Measurements from ENCODE around the gene SLC25A42.
"Not testable (repeated sequence)": the region's sequence is repeated elsewhere in the genome, so short reads cannot be mapped to it uniquely, and the experiment has no call there.

Gene SLC25A42

DNA sequence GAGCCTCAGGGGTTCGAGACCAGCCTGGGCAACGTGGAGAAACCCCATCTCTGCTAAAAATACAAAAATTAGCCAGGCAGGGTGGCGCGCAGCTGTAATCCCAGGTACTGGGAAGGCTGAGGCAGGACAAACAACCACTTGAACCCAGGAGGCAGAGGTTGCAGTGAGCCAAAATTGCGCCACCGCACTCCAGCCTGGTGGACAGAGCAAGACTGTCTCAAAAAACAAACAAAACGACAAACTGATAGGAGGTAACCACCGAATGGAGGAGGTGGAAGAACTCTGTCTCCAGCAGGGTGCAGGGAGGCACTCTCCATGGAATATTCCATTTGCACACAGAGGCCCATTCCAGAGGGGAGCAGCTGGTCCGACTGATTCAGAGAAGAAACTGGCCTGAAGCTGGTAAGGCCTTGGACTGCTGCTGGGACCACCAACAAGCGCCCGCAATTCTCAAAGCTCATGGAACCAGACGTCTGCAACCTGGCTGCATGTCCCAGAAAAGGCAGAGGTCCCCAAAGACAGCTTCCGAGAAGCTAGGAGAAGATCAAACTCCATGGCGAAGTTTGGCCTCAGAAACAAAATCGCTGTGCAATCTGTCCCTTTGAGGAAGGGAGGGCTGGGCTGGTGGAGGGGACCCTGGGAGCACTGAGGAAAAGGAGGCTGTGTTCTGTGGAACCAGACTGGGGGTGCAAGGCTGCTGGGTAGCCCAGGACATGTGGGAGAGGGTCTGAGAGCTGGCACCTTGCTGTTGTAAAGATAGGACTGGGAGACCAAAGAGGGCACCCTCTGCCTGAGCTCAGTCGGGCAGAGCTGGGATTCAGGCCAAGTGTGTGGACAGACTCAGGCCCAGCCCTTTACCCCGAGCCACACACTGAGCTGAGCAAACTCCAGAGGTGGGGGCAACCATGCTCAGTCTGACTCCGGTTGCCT, 35.2 kb downstream of the SLC25A42 start:
- intact Hi-C loops (cut with DNase I): no loop called here
- DNase-seq: no peak

DNA sequence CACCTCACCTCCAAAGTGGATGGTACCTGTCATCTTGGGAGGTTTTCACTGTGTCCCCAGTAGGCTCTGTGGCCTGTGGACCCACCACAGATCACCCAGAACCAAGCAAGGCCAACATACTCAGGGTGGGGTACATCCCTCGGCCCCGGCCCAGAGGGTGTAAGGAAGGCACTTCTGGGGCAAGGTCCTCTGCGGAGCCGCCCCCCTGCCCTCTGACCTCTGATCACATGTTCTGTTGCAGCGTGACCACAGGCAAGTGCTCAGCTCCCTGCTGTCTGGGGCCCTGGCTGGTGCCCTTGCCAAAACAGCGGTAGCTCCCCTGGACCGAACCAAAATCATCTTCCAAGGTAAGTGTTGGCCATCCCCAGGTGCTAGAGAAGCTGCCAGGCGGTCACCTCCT, 37.7 kb downstream of the SLC25A42 start:
- intact Hi-C loops (cut with DNase I): no loop called here

DNA sequence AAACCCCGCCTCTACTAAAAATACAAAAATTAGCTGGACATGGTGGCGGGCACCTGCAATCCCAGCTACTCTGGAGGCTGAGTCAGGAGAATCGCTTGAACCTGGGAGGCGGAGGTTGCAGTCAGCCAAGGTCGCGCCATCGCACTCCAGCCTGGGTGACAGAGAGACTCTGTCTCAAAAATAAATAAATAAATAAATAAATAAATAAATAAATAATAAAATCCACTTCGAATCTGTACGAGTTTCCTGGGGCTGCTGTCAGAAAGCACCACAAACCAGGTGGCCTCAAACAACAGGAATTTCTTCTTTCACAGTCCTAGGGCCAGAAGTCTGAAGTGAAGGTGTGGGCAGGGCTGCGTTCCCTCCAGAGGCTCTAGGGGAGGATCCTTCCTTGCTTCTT, 38.8 kb downstream of the SLC25A42 start:
- intact Hi-C loops (cut with DNase I): not testable (repeated sequence)

More for the DNA sequence above, 37.7 kb downstream of the SLC25A42 start:
- peak in 1 of 10 donors; percentile 62 for DNase-seq

DNA sequence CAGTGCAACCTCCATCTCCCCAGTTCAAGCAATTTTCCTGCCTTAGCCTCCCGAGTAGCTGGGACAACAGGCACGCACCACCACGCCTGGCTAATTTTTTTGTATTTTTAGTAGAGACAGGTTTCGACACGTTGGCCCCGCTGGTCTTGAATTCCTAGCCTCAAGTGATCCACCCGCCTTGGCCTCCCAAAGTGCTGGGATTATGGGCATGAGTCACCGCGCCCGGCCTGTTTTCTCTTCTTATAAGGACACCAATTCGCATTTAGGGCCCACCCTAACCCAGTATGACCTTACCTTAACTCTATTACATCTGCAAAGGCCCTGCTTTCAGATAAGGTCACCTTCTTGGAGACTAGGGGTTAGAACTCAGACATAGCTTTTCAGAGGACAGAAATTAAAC, 39.4 kb downstream of the SLC25A42 start:
- intact Hi-C loops (cut with DNase I): no loop called here

More for the DNA sequence above, 38.8 kb downstream of the SLC25A42 start:
- not testable (repeated sequence) for DNase-seq

DNA sequence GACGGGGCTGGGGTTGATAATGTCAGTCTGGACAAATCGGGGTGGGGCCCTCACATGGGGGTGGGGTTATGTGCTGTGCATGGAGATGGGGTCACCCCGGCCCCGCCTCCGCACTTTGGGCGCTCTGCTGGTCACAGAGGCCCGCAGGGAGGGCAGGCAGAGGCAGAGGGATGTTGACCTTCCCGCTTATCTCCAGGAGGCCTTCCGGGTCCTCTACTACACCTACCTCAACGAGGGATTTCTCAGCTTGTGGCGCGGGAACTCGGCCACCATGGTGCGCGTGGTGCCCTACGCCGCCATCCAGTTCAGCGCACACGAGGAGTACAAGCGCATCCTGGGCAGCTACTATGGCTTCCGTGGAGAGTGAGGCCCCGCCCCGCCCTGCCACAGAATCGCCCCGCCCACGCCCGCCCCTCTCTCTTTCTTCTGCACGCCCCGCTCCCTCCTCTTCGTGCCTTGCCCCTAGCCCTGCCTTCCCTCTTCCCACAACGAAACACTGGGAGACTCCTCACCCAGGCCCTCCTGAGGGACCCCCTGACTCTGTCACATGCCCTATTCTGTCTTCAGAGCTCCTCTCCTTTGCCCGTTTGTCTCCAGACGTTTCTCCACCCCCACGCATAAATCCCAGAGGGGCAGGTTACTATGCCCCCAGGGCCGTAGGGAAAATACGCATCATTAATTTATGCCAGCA, 41.7 kb downstream of the SLC25A42 start:
- intact Hi-C loops (cut with DNase I): no loop called here
- no peak for DNase-seq

More for the DNA sequence above, 39.4 kb downstream of the SLC25A42 start:
- DNase-seq: no peak

DNA sequence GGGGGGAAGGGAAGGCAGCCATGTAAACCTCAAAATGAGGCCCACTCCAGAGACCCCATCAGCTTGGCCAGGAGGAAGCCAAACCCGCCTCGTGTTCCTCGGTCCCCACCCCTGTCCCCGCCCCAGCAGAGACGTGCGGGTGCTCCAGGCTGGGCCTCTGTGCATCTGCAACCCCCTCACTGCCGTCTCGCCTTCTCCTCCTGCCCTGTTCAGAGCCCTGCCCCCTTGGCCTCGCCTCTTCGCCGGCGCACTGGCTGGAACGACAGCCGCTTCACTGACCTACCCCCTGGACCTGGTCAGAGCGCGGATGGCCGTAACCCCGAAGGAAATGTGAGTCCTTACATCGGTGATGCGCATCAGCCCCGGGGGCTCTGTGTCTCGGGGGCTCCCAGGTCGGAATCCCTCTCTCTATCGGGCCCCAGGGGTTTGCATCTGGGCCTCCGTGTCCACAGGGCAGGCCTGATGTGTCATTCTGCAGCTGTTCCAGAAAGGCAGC, 42.3 kb downstream of the SLC25A42 start:
- DNase-seq: no peak
- intact Hi-C loops (cut with DNase I): no loop called here

DNA sequence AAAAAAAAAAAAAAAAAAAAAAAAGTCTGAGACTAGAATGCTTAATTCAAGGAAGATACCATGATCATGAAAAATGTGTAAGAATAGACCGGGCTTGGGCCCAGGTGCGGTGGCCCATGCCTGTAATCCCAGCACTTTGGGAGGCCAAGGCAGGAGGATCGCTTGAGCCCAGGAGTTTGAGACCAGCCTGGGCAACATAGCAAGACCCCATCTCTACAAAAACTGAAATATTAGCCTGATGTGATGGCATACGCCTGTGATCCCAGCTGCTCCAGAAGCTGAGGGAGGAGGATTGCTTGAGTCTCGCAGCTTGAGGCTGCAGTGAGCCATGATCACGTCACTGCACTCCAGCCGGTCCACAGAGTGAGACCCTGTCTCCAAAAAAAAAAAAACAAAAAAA, 43.1 kb downstream of the SLC25A42 start:
- DNase-seq; intact Hi-C loops (cut with DNase I): not testable (repeated sequence)

DNA sequence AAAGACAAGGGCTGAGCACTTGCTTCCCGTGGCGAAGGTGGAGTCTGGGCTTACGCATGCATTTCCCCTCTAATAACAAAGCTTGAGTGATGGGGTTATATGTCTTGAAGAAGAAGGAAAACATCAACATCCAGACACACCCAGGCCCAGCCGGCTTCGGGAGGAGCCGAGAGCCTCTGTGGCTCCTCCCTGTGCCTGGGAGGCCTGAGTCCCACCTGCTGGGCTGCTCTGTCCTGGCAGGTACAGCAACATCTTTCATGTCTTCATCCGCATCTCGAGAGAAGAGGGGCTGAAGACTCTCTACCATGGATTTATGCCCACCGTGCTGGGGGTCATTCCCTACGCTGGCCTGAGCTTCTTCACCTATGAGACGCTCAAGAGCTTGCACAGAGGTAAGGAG, 43.9 kb downstream of the SLC25A42 start:
- intact Hi-C loops (cut with DNase I): no loop called here
- no peak for DNase-seq

DNA sequence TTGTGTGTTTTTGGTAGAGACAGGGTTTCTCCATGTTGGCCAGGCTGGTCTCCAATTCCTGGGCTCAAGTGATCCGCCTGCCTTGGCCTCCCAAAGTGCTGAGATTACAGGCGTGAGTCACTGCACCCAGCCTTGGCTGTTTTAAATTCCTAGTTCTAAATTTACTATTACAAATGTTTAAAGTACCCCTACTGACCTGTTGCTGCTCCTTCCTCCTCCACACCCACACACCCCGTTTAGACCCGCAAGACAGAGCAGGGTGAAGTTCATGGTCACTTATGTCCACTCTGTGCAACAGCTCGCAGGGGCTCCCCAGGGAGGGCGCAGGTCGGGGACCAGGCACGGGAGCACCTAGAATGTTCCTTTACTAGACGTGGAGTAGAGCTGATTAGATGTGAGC, 45.8 kb downstream of the SLC25A42 start:
- DNase-seq: peak in 1 of 10 donors; percentile 56
- intact Hi-C loops (cut with DNase I): no loop called here

DNA sequence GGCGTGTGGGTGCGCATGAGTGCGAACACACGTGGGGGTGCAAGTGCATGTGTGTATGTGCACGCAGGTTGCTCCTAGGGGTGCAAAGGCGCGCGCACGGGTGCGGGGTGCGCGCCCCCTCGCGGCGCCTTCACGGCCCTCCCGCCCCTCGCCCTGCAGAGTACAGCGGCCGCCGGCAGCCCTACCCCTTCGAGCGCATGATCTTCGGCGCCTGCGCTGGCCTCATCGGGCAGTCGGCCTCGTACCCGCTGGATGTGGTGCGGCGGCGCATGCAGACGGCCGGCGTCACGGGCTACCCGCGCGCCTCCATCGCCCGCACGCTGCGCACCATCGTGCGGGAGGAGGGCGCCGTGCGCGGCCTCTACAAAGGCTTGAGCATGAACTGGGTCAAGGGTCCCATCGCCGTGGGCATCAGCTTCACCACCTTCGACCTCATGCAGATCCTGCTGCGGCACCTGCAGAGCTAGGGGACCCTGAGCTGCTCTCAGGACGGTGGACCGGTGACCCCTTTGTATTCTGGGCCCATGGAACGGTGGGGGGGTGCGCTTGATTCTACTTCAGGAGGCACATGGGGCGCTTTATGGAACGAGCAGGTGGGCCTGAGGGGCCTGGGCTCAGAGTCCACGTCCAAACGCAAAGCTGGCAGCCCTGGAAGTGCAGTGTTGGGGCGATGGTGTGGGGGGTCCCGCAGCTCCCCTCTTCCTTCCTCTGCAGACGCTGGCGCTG, 46.8 kb downstream of the SLC25A42 start:
- peak in 7 of 10 donors; percentile 23 to 92 (median 40) for DNase-seq

DNA sequence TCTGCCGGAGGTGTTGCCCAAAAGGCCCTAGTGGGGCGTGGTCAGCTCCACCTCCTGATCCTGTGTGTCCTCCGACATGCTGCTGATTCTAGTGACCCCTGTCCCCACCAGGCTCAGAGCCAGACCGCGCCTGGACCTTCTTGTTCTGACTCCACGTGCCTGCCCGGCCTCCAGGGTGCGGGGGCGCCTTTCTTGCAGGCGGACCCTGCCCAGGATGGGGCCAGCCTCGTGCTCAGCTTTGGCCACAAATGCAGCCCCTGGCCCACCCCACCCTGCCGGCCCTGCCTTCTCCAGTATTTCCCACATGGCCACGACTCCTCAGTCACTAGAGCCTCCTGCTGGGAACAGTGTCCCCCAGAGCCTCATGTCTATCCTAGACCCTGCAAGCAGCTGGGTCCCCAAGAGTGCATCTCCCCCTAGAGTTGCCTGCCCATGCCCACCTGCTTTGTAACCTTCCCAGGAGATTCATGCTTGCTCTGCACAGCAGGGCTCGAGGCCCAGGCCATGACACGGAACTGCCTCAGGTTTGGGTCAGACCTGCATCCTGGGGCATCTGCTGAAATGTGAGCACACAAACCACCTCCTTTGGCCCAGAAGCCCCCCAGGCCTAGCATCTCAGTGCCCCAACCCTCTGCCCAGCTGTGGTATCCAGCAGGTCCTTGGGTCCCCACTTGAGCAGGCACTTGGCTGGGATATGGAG, 47.5 kb downstream of the SLC25A42 start:
- peak in 1 of 10 donors; percentile 73 for DNase-seq
- intact Hi-C loops (cut with DNase I): no loop called here

More for the DNA sequence above, 46.8 kb downstream of the SLC25A42 start:
- intact Hi-C loops (cut with DNase I): no loop called here

DNA sequence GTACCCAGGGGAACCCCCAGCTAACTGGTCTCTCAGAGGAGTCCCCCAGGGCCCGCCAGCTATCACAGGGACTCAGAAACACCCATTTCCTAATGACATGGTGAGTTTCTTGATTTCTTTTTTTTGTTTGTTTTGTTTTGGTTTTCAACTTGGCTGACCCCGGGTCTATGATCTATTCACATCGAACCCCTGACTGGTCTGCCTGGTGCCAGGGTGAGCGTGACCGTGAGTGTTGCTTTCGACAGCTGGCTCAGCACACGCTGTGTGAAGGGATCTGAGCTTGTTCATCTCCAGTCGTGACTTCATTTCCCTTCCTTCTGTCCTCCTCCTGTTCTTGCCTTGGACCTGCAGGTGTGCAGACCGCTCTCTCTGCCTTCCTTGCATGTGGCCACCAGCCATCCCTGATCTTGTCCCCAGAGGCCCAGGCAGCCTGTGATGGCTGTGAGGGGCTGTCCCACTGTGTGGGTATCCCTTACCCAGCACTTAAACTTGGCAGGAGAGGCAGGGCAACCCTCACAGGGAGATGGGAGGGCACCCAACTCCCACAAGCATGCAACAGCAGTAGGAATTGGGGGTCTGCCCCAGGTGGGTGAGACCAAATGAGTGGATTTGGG, 48.3 kb downstream of the SLC25A42 start:
- intact Hi-C loops (cut with DNase I): no loop called here
- DNase-seq: no peak

DNA sequence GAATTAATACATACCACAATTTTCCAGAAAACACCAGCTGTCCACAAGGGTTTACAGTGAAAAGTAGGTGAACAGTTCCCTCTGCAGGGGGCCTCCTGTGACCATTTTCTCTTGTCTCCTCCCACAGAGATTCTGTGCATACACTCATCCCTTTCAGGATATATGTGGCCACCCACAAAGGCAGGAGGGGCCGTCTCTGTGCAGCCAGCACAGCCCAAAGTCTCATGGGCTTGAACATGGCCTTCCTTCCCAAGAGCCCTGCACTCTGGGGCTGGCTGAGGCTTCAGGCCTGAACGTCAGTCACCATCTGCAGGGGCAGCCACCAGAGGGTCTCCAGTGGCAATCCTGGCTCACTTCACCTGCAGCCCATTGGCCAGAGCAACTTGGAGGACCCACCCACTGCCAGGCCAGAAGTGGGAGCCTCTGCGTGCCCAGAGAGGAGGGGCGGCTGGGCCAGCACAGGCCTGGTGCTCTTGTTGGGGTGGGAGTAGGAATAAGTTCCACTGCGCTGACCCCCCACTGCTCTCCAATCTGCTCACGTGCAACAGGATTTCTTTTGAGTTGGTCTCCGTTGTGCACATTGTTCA, 49.3 kb downstream of the SLC25A42 start:
- DNase-seq: peak in 4 of 10 donors; percentile 23 to 91 (median 68)
- intact Hi-C loops (cut with DNase I): no loop called here

DNA sequence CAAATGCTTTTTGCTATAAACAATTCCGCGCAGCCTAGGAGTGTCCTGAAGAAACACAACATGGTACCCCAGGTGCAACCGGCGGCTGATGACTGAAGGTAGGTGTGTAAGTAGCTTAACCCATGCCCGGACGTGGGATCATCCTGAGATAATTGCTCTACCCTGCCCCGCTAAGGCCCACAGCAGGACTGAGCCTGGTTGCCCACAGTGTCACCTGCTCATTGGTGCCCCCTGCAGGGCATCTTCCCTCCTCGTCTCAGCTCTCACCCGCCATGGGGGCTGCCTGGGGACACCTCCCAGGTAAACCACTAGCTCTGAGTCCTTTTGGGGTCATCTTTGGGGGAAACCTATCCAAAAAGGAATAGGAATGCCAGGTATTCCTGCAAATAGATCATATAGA, 52.2 kb downstream of the SLC25A42 start:
- peak in 2 of 10 donors; percentile 35 to 48 for DNase-seq
- intact Hi-C loops (cut with DNase I): no loop called here

DNA sequence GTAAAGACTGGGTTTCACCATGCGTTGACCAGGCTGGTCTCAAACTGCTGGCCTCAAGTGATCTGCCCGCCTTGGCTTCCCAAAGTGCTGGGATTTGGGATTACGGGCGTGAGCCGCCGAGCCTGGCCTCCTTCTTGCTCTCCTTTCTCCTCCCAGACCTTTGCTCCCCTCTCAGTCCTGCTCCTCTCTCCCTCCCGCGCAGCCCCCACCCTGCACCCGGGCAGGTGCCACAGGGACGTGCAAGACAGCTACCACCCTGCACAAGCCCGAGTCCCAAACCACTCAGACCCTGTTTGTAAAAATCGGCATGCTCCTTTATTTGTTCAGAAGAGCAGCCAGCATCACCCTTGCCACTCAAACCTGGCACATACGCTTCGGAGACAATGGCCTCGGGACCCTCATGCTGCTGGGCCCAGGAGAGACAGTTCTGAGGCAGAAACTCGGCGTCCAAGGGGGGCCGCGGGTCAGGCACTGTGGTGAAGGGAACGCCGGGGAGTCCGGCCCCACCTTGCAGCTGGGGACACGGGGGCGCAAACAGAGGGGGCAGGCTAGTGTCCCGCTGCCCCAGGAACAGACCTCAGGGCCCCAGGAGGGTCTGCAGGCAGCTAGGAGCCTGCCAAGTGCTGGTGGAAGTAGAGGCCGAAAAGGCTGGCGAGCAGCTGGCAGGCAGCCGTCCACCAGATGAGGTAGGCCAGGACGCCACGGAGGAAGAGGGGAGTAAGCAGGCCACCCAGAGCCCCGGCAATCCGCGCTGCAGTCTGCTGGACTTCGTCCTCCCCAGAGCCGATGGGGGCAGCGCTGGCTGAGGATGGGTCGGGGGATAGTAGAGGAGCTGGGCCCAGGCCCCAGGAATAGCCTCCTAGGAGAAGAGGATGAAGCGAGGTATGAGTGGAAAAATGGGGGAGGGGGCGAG, 55.8 kb downstream of the SLC25A42 start:
- intact Hi-C loops (cut with DNase I): no loop called here

DNA sequence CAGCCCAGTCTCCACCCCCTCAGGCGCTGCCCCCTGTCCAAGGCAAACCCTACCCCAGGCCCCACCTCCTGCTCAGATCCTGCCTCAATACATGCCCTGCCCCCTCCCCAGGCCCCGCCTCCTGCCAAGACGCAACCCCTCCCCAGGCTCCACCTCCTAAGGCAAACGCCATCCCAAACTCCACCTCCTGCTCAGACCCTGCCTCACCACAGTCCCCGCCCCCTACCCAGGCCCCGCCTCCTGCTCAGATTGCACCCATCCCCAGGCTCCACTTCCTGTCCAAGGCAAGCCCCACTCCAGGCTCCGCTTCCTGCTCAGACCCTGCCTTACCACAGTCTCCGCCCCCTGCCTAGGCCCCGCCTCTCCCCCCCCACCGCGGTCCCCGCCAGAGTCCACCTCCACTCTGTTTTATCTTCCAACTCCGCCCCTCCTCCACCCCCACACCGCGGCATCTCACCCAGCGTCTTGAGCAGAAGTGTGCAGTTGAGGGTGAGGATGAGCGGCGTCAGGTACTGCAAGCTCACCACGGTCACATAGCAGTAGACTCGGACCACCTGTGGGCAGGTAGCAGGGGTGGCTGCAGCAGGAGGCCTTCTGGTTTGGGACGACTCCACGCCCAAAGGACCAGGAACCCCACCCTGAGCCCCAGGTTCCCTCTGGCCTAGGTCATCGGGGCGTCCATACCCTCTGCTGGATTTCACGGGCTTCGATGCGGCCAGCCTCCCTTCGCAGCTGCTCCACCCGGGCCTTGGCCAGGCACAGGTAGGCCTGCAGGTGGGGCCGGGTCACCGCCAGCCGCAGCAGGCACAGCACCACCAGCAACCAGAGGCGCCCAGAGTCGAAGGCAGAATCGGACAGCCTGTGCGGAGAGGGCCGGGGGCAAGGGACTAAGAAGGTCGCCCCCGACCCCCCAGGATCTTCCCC, 56.8 kb downstream of the SLC25A42 start:
- DNase-seq: peak in 1 of 10 donors; percentile 91

More for the DNA sequence above, 55.8 kb downstream of the SLC25A42 start:
- DNase-seq: no peak

DNA sequence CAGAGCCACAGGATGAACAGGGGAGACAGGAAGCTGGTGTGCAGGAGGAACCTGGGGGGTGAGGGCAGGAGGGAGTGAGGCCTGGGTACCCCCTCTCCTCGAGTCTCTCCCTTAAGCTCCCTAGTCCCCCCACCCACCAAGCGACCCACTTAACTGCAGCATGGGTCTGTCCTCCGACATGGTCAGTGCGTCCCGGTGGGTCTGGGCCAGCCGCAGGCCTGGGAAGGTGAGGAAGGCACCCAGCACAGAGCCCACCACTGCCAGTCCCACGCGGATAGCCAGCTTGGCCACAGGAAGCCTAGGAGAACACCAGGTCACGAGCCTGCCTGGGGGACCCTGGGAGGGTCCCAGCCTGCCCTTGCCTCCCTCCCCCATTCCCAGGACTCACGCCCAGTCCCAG, 57.6 kb downstream of the SLC25A42 start:
- DNase-seq: no peak
- intact Hi-C loops (cut with DNase I): no loop called here

More for the DNA sequence above, 56.8 kb downstream of the SLC25A42 start:
- intact Hi-C loops (cut with DNase I): no loop called here
